OCI-LY7 (cell line): ENCODE measurements around the gene POLRMT. TPM values are rescaled to one million over a fixed set of nuclear protein-coding genes. Genes with fewer than 3 reads are reported as not detected.

Experiments
- BruUV-seq: library from RNA; stranded (reverse); fragments of 400-500 nt; replicated peaks from 2 replicates; lab custom pipeline; 2021; lab: Mats Ljungman, UMichigan
- CTCF ChIA-PET: fragments of 300-600 bp; sonication (Branson Sonifier 250); formaldehyde crosslinking; loops from one replicate; lab custom pipeline; 2022; ENCODE audit warnings: antibody characterized with exemption; ENCODE audit not compliant: unreplicated experiment; lab: Charles Lee
- POLR2A ChIA-PET: fragments of 300-600 bp; sonication (Branson Sonifier 250); formaldehyde crosslinking; loops from one replicate; lab custom pipeline; 2022; ENCODE audit warnings: antibody characterized with exemption; lab: Charles Lee
- DNase-seq: peaks from one replicate; pipeline ENCODE4 v3.0.0-alpha.2; 2015; ENCODE audit warnings: low spot score
- H2AFZ ChIP-seq: fragments of 200-600 bp; sonication (generic), shearing (Covaris generic); 2 replicates; pipeline ENCODE4 v1.6.1; 2014; ENCODE audit warnings: mild to moderate bottlenecking, antibody characterized with exemption, low read length, moderate library complexity
- H3K27ac ChIP-seq: fragments of 200-600 bp; sonication (generic); 2 replicates; pipeline ENCODE4 v1.5.1; 2014; ENCODE audit warnings: mixed run types, low read depth, mild to moderate bottlenecking, moderate library complexity, low read length, inconsistent platforms; ENCODE audit not compliant: poor library complexity, severe bottlenecking
- H3K36me3 ChIP-seq: fragments of 200-600 bp; sonication (generic); 2 replicates; pipeline ENCODE4 v1.6.1; 2014; ENCODE audit warnings: mild to moderate bottlenecking, antibody characterized with exemption, low read length, moderate library complexity, mixed read lengths; ENCODE audit not compliant: insufficient read depth
- H3K4me1 ChIP-seq: fragments of 200-600 bp; sonication (generic); 2 replicates; pipeline ENCODE4 v1.5.1; 2014; ENCODE audit warnings: mild to moderate bottlenecking, low read length; ENCODE audit not compliant: insufficient read depth, poor library complexity, severe bottlenecking
- H3K4me2 ChIP-seq: fragments of 200-600 bp; sonication (generic); 2 replicates; pipeline ENCODE4 v1.6.1; 2014; ENCODE audit warnings: mild to moderate bottlenecking, low read length
- H3K4me3 ChIP-seq: fragments of 200-600 bp; sonication (generic); 2 replicates; pipeline ENCODE4 v1.5.1; 2014; ENCODE audit warnings: mild to moderate bottlenecking, low read depth, low read length; ENCODE audit not compliant: poor library complexity, severe bottlenecking
- H3K79me2 ChIP-seq: fragments of 200-600 bp; sonication (generic); 2 replicates; pipeline ENCODE4 v1.6.1; 2016; ENCODE audit warnings: low read depth, mild to moderate bottlenecking, low read length, moderate library complexity, mixed read lengths; ENCODE audit not compliant: insufficient read depth
- H3K9me2 ChIP-seq: fragments of 200-600 bp; sonication (generic); 2 replicates; pipeline ENCODE4 v1.6.1; 2016; ENCODE audit warnings: mild to moderate bottlenecking, low read length, mixed read lengths; ENCODE audit not compliant: insufficient read depth
- H3K9me3 ChIP-seq: fragments of 200-600 bp; sonication (generic); 2 replicates; pipeline ENCODE4 v1.6.1; 2014; ENCODE audit warnings: mild to moderate bottlenecking, mixed run types, low read length, mixed read lengths
- H4K20me1 ChIP-seq: fragments of 200-600 bp; sonication (generic); 2 replicates; pipeline ENCODE4 v1.6.1; 2014; ENCODE audit warnings: mild to moderate bottlenecking, antibody characterized with exemption, low read length, moderate library complexity, mixed read lengths; ENCODE audit not compliant: insufficient read depth
- CTCF ChIP-seq: fragments of 200-600 bp; sonication (generic); conservative IDR thresholded peaks from 2 replicates; pipeline ENCODE4 v1.5.1; 2014; ENCODE audit warnings: mild to moderate bottlenecking, antibody characterized with exemption, low read length, moderate library complexity, mixed read lengths
- EZH2phosphoT487 ChIP-seq: fragments of 200-600 bp; sonication (generic); IDR thresholded peaks from 2 replicates; pipeline ENCODE4 v1.6.1; 2018; ENCODE audit warnings: low read depth, borderline replicate concordance, mild to moderate bottlenecking, mixed run types, antibody characterized with exemption, low read length, moderate library complexity, mixed read lengths
- intact Hi-C: fragments of 100-400 bp; cut with micrococcal nuclease; formaldehyde crosslinking; loops from one replicate; pipeline ENCODE4 v1.10.0; 2022; ENCODE audit not compliant: unreplicated experiment
- total RNA-seq, 2 experiments: library from RNA; depleted of rRNA in 1 of 2; stranded (reverse); fragments of >200 nt in 1 of 2; shearing (Covaris generic) in 1 of 2; gene quantifications; 2 replicates each; pipeline ENCODE4 v1.2.3, GENCODE V29; 2014 to 2022

POLRMT gene
- total RNA-seq, 2 experiments from 2014 or later, result 65.5 to 74.6 TPM

GRCh38 chr19:618247-618619 is 15.1 kb downstream of the POLRMT start:
- intact Hi-C loops, result no loop called here
- Histone ChIP-seq H3K4me1 (no peaks in the 10 kb centered on the region), H3K9me3 (no peaks in the 10 kb centered on the region), H3K4me3 (no peak overlapping the region), H3K79me2 (no peaks in the 10 kb centered on the region), H3K27ac (no peak overlapping the region), H2AFZ (no peak overlapping the region), H3K9me2 (no peaks in the 10 kb centered on the region), H4K20me1 (no peaks in the 10 kb centered on the region), H3K36me3 (peaks cover 50% of the 10 kb centered on the region), H3K4me2 (no peak overlapping the region)
- ChIA-PET CTCF (no interaction called here), POLR2A (no interaction called here)
- no peak for TF ChIP-seq CTCF
- TF ChIP-seq EZH2phosphoT487, result no peak
- DNase-seq, result no peak
- BruUV-seq, result no TSS peak

- no peak overlapping the region for H3K27ac ChIP-seq
- no peaks in the 10 kb centered on the region for H3K79me2 ChIP-seq
- TF ChIP-seq EZH2phosphoT487, result no peak
- TF ChIP-seq CTCF, result no peak
- H3K9me2 ChIP-seq, result no peaks in the 10 kb centered on the region
- ChIA-PET POLR2A (no interaction called here), CTCF (no interaction called here)
- peaks cover 54% of the 10 kb centered on the region for H3K36me3 ChIP-seq
- BruUV-seq, result no TSS peak
- H3K4me2 ChIP-seq, result no peak overlapping the region
- DNase-seq, result no peak
- no peaks in the 10 kb centered on the region for H4K20me1 ChIP-seq
- no peaks in the 10 kb centered on the region for H3K4me1 ChIP-seq
- H3K4me3 ChIP-seq, result no peak overlapping the region
- intact Hi-C loops, result no loop called here
- no peak overlapping the region for H2AFZ ChIP-seq
- no peaks in the 10 kb centered on the region for H3K9me3 ChIP-seq
Observed at GRCh38 chr19:617551-618246, 15.6 kb downstream of the POLRMT start.

GRCh38 chr19:616747-617526 is 16.4 kb downstream of the POLRMT start:
- no peak for DNase-seq
- ChIA-PET POLR2A (no interaction called here), CTCF (no interaction called here)
- Histone ChIP-seq H2AFZ (no peak overlapping the region), H3K4me1 (no peaks in the 10 kb centered on the region), H3K4me3 (no peak overlapping the region), H3K27ac (no peak overlapping the region), H3K9me2 (no peaks in the 10 kb centered on the region), H3K79me2 (no peaks in the 10 kb centered on the region), H4K20me1 (no peaks in the 10 kb centered on the region), H3K4me2 (no peak overlapping the region), H3K36me3 (peaks cover 51% of the 10 kb centered on the region), H3K9me3 (no peaks in the 10 kb centered on the region)
- no peak for TF ChIP-seq EZH2phosphoT487
- TF ChIP-seq CTCF, result no peak
- no TSS peak for BruUV-seq
- intact Hi-C loops, result no loop called here
